Activated naive CD8-positive, alpha-beta T cell (primary cell): ENCODE data around the gene SGK2.

Experiments
- H3K27ac Mint-ChIP-seq: one replicate; pipeline ENCODE4 v1.8.0; 2021; ENCODE audit warnings: mixed read lengths
- H3K27me3 Mint-ChIP-seq: one replicate; pipeline ENCODE4 v1.8.0; 2021; ENCODE audit warnings: mixed read lengths
- H3K36me3 Mint-ChIP-seq: one replicate; pipeline ENCODE4 v1.8.0; 2021; ENCODE audit warnings: mixed read lengths
- H3K4me1 Mint-ChIP-seq: one replicate; pipeline ENCODE4 v1.8.0; 2021; ENCODE audit warnings: low read depth, mixed read lengths
- H3K4me3 Mint-ChIP-seq: one replicate; pipeline ENCODE4 v1.8.0; 2021; ENCODE audit warnings: mild to moderate bottlenecking, mixed read lengths
- H3K9me3 Mint-ChIP-seq: one replicate; pipeline ENCODE4 v1.8.0; 2021; ENCODE audit warnings: low read depth, mixed read lengths

SGK2 gene

DNA sequence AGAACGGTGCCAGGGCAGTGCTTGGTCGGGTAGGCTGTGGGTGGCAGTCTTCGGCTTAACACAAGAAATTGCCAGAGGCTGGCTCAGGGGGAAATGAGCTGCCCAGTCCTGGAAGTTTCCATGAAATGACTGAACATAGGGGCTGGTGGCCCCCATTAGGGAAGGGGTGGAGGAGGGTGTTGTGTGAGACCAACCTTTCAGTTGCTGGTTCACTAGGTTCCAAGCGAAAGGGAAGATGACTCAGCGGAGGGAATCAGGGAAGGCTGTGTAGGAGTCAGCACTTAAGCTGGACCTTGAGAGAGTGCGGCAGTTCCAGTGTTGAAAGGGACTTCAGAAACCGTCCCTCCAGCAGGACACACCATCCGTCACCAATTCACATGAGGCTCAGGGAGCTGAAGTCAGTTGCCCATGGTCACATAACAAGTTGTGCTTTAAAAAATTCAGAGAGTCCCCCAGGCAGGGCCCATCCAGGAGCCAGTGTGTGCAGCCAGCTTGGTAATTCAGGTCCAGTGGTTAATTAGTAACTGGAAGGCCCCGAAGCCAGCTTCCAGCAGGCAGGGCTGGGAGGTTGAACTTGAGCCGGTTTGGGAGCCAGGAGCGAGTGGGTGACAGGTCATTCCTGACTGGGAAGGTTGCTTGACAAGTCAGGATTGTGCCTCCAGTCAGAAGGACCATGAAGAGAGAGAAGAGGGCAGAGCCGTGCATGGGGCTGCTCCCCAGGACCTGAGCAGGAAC is at the start of gene SGK2:
Gene SGK2, plus strand, starts transcription at position 616 of the 735 bp plus-strand sequence. CDS start 7,469 bp downstream, outside the sequence.
- Mint-ChIP-seq H3K27ac (no peak within 1 kb of the TSS), H3K27me3 (no peaks in the 10 kb centered on the region), H3K9me3 (no peaks in the 10 kb centered on the region), H3K36me3 (no peaks in the 10 kb centered on the region), H3K4me1 (no peaks in the 10 kb centered on the region), H3K4me3 (no peak within 1 kb of the TSS)

DNA sequence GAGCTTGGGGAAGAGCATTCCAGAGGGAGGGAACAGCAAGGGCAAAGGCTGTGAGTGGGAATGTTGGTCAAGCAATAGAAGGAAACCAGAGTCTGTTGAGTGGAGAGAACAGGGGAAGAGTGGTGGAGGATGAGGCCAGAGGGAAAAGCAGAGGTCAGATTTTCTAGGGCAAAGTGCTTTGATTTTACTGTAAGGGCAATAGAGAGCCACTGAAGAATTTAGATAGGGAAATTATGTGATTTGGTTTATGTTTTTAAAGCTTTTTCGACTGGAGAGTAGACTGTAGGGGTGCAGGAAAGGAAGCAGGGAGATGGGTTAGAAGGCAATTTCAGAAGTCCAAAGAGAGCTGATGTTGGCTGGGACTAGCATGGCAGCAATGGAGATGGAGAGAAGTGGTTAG is 46.9 kb upstream of the SGK2 start:
- Mint-ChIP-seq H3K4me1 (peaks cover 18% of the 10 kb centered on the region), H3K9me3 (no peaks in the 10 kb centered on the region), H3K27me3 (peaks cover 7% of the 10 kb centered on the region), H3K36me3 (no peaks in the 10 kb centered on the region), H3K4me3 (no peak overlapping the region), H3K27ac (peak overlapping the region; percentile 61)

DNA sequence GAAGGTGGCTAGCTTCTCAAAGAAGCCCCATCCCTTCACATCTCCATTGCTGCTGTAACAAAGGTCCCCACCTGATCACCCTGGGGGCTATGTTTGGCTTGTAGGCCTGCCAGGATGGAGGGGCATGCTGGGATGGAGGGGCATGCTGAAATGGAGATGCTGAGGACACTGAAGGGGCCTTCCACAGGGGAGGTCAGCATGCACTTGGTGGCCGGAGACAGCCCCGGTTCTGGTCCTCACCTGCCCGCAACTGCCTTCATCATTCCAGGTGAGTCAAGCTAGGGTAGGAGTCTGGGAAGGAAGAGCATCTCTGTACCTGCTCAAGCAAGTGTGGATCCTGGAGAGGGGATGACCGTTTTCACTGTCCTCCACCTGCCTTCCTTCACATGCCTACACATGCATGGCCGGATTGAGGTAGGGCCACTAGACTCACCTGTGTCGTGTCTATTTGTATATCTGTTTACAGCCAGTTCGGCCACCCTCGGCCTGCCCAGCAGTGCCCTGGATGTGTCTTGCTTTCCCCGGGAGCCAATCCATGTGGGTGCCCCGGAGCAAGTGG is 45.4 kb upstream of the SGK2 start:
- Mint-ChIP-seq H3K4me1 (peaks cover 20% of the 10 kb centered on the region), H3K9me3 (no peaks in the 10 kb centered on the region), H3K36me3 (no peaks in the 10 kb centered on the region), H3K27ac (no peak overlapping the region), H3K4me3 (peak overlapping the region; percentile 90), H3K27me3 (peaks cover 7% of the 10 kb centered on the region)

DNA sequence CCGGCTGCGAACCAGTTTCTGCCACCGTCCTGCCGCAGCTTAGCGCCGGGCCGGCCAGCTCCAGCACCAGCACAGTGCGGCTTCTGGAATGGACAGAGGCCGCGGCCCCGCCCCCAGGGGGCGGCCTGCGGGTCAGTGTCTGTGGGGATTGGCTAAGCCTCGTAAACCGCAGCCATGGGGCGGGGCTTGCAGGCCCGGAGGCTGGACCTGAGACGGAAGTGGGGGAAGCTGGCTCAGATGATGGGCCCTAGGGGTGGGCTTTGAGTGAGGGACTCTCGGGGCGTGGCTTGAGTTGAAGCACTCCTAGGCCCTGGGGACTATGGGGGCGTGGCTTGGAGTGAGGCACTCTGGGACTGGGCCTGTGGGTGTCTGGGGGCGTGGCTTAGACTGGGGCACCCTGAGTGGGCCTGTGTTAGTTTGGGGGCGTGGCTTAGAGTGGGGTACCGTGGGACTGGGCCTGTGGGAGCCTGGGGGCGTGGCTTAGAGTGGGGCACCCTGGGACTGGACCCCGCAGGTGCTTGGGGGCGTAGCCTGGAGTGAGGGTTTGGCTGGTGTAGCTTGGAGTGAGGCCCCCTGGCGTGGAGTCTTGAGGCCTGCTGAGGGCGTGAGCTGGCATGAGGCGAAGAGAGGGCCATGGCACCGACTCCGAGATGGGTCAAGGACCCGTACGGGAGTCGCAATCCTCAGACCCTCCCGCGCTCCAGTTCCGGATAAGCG is 44.7 kb upstream of the SGK2 start:
- peak overlapping the region; percentile 85 for H3K27ac Mint-ChIP-seq

DNA sequence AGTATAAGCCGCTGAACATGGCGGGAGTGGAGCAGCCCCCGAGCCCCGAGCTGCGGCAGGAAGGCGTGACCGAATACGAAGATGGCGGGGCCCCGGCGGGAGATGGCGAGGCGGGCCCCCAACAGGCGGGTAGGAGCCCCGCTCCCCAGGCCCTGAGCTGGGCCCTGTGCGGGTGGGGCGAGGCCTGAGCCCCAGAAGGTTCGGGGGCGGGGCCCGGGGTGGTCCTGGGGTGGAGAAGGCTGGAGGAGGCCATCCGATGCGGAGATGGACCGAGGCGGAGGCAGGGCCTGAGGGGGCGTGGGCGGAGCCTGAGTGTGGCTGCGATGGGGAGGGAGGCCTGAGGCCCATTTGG is 44.2 kb upstream of the SGK2 start:
- H3K9me3 Mint-ChIP-seq = no peaks in the 10 kb centered on the region
- H3K4me3 Mint-ChIP-seq = peak overlapping the region; percentile 90
- H3K27me3 Mint-ChIP-seq = peaks cover 4% of the 10 kb centered on the region
- H3K27ac Mint-ChIP-seq = peak overlapping the region; percentile 85
- H3K36me3 Mint-ChIP-seq = no peaks in the 10 kb centered on the region
- peaks cover 16% of the 10 kb centered on the region for H3K4me1 Mint-ChIP-seq

More for the DNA sequence above, 44.7 kb upstream of the SGK2 start:
- peak overlapping the region; percentile 90 for H3K4me3 Mint-ChIP-seq
- H3K36me3 Mint-ChIP-seq = no peaks in the 10 kb centered on the region
- no peaks in the 10 kb centered on the region for H3K9me3 Mint-ChIP-seq
- peaks cover 6% of the 10 kb centered on the region for H3K27me3 Mint-ChIP-seq
- H3K4me1 Mint-ChIP-seq = peaks cover 17% of the 10 kb centered on the region

DNA sequence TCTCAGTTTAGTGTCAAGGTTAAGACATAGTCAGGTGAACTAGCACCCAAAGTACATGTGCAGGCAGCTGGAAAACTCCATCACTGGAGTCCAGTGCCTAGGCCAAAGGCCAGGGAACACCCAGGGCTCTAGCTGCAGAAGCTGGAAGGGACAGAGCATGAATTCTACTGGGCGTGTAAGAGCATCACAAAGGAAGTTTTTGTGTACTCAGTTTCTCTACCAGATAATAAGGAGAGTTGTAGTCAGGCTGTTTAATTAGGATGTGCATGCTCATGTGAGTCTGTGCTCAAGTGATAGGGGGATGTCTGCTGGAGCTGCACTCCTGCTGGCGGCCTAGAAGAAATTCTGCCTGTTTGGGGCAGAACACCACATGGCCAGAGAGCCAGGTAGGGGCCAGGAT is 43.2 kb upstream of the SGK2 start:
- Mint-ChIP-seq H3K36me3 (no peaks in the 10 kb centered on the region), H3K27me3 (peaks cover 4% of the 10 kb centered on the region), H3K4me3 (peak overlapping the region; percentile 90), H3K27ac (no peak overlapping the region), H3K4me1 (peaks cover 16% of the 10 kb centered on the region), H3K9me3 (no peaks in the 10 kb centered on the region)

DNA sequence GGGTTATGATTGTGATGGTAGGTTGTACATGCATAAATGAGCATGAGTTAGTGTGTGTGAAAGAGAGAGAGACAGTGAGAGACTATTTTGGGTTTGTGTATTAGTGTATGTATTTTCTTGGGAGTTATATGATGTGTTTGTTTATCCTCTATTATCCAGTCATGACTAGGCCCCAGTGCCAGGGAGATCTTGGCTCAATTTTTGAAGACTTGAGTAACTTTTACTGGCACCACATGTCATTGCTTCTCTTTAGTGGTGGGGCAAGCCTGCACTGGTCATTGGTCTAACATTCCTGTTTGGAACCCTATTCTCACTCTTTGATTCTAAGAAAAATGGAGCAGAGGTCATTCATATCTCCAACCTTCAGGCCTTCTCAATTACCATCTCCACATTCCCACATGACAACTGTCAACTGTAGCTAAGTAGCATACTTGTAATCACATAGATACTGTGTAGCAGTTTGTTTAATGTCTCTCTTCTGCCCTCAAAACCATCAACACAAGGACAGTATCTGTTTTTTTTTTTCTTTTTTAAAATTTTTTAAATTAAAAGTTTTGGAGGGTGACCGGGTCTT is 42.5 kb upstream of the SGK2 start:
- Mint-ChIP-seq H3K4me1 (peaks cover 16% of the 10 kb centered on the region), H3K36me3 (peaks cover 3% of the 10 kb centered on the region), H3K9me3 (no peaks in the 10 kb centered on the region), H3K4me3 (peak overlapping the region; percentile 0), H3K27ac (no peak overlapping the region), H3K27me3 (peaks cover 5% of the 10 kb centered on the region)

DNA sequence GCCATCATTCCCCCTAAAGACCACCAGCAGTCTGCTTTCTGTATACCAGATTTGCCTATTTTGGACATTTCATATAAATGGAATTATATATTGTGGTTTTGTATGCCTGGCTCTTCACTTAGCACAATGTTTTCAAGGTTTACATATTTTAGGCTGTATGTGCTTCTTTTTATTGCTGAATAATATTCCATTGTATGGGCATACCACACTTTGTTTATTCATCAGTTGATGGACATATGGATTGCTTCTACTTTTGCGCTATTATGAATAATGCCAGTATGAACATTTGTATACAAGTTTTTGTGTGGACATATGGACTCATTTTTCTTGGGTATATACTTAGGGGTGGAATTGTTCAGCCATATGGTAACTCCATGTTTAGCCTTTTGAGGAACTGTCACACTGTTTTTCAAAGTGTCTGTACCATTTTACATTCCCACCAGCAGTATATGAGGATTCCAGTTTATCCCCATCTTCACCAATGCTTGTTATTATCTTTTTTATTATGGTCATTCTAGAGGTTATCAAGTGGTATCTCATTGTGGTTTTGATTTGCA is 38.7 kb upstream of the SGK2 start:
- peaks cover 15% of the 10 kb centered on the region for H3K4me1 Mint-ChIP-seq
- H3K4me3 Mint-ChIP-seq = no peak overlapping the region
- H3K9me3 Mint-ChIP-seq = no peaks in the 10 kb centered on the region
- peaks cover 4% of the 10 kb centered on the region for H3K36me3 Mint-ChIP-seq
- no peak overlapping the region for H3K27ac Mint-ChIP-seq
- peaks cover 2% of the 10 kb centered on the region for H3K27me3 Mint-ChIP-seq

DNA sequence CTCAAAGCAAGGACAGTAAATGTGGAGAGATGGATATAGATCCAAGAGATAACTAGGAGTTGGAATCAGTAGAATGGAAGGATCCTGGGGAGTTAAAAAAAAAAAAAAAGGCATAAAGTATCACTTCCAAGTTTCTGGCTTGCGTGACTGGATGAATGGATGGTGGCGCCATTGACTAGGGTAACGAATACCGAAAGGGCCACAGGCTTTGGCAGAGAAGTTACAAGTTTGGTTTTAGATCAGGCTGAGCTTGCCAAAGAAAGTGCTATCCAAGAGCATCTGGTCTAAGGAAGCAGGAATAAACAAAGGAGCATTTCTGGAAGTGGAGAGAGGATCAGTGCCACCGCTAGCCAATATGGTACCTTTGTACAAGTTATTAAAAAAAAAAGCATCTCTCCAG is 33.8 kb upstream of the SGK2 start:
- H3K4me3 Mint-ChIP-seq = no peak overlapping the region
- H3K4me1 Mint-ChIP-seq = no peaks in the 10 kb centered on the region
- no peak overlapping the region for H3K27ac Mint-ChIP-seq
- H3K9me3 Mint-ChIP-seq = no peaks in the 10 kb centered on the region
- H3K27me3 Mint-ChIP-seq = peaks cover 2% of the 10 kb centered on the region
- peaks cover 4% of the 10 kb centered on the region for H3K36me3 Mint-ChIP-seq

DNA sequence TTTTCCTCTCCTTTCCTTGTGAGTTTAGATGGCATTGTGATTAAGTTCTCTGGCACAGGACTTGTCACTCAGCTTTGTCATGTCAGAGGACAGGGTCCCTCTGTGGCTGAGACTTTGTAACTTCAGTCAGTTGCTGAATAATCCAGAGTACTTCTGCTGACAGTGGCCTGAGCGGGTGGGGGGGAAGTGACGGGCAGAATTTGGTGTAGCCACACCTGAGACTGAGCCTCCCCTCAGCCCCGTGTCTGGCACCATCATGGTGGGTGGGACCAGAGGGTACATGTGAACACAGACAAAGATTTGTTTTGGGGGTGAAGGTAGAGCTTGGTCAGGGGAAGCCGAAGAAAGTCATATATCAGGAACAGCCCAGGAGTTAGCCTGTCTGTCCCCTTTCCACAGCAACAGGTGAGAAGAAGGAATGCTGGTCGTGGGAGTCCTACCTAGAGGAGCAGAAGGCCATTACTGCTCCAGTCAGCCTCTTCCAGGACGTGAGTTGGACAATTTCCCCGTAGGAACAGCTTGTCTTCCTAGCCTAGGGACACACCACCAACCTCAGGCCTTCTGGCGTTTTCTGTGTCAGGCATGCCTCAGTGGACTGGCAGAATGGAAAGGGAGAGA is 30.5 kb upstream of the SGK2 start:
- no peaks in the 10 kb centered on the region for H3K4me1 Mint-ChIP-seq
- H3K27ac Mint-ChIP-seq = no peak overlapping the region
- H3K9me3 Mint-ChIP-seq = no peaks in the 10 kb centered on the region
- no peaks in the 10 kb centered on the region for H3K36me3 Mint-ChIP-seq
- no peaks in the 10 kb centered on the region for H3K27me3 Mint-ChIP-seq
- no peak overlapping the region for H3K4me3 Mint-ChIP-seq

DNA sequence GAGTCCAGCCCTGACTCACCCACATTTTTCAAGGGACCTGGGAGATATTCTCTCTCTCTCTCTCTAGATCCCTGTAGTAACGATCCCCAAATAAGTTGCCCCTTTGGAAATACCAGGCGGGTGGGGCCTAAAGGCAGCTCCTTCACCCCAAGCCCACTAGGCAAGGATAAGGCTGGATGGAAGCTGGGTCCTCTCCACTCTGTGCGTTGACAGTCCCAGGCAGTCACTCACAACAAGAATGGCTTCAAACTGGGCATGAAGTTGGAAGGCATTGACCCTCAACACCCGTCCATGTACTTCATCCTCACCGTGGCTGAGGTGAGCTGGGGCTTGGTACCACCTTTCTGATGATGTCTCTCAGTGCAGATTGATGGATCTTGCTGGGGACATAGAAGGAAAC is 29.8 kb upstream of the SGK2 start:
- Mint-ChIP-seq H3K27me3 (no peaks in the 10 kb centered on the region), H3K4me3 (no peak overlapping the region), H3K27ac (no peak overlapping the region), H3K4me1 (no peaks in the 10 kb centered on the region), H3K9me3 (no peaks in the 10 kb centered on the region), H3K36me3 (no peaks in the 10 kb centered on the region)

DNA sequence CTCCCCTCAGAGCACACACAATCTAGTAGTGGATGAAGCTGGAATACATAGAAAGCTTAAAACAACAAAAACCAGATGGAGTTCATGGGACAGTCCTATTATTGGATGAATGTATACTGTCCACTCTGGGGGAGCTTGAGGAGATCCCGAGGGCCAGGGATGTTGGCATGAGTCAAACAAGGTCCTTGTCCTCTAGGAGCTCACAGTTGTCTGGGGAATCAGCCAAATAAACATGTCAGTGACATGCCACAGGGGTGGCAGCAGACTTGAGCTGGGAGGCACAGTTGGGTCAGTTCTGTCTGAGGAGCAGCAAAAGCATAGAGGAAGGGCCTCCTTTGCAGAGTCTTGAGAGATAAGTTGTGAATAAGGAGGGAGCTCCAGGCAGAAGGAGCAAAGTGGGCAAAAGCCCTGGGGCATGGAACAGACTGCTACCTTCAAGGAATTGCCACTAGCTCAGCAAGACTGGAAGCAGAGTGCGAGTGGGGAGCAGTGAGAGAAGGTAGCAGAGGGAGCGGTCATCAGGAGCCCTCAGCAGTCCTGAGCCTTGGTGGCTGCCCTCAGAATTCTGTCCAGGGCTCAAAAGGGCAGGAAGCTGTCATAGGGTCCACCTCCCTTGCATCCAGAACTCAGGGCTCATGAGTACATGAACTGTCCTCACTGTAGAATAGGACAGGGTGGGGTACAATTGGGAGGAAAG is 29.2 kb upstream of the SGK2 start:
- Mint-ChIP-seq H3K27me3 (no peaks in the 10 kb centered on the region), H3K4me3 (no peak overlapping the region), H3K4me1 (no peaks in the 10 kb centered on the region), H3K27ac (no peak overlapping the region), H3K36me3 (no peaks in the 10 kb centered on the region), H3K9me3 (no peaks in the 10 kb centered on the region)

DNA sequence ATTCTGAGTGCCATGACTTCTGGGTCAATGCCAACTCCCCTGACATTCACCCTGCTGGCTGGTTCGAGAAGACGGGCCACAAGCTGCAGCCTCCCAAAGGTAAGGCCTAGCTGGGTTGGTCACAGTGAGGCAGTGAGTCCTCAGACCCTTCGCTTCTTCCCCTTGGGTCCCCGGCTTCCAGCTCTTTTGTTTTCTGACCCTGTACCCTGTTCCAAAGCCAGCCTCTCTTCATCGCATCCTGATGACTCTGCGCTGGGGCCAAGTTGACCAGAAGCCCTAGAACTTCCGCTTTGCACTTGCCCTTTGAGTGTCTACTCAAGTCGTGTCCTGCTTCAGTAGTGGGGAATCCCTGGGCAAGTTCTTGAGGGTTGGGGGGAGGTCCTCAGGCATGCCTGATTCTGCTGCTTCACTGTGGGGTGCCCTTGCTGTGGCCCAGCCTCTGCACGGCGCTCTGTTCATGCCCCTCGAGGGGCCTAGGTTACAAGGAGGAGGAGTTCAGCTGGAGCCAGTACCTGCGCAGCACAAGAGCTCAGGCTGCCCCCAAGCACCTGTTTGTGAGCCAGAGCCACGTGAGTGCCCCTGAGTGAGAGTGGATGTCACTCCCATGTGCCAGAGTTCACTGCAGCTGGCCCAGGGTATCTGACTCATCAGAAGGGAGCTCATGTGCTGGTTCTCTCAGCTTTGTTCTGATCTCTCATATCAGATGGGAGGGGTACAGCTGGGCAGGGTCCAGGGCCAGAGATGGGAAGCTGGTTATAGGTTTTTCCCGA is 28.3 kb upstream of the SGK2 start:
- H3K36me3 Mint-ChIP-seq = no peaks in the 10 kb centered on the region
- no peak overlapping the region for H3K4me3 Mint-ChIP-seq
- no peaks in the 10 kb centered on the region for H3K9me3 Mint-ChIP-seq
- H3K27me3 Mint-ChIP-seq = no peaks in the 10 kb centered on the region
- no peaks in the 10 kb centered on the region for H3K4me1 Mint-ChIP-seq
- no peak overlapping the region for H3K27ac Mint-ChIP-seq

DNA sequence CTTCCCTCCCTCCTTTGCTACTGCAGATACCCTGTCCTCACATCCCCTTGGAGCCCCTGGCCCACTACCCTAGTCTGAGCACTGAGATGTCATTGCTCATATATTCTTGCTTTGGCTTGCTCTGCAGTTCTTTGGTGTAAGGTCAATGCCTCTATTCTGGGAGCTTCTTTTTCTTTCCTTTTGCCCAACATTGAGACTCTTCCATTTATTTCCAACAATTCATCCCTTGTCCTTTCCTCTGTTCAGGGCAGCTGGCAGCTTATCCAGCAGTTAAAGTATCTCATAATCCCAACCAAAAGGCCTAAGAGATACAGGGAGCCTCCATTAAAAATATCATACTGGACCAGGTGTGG is 27.8 kb upstream of the SGK2 start:
- Mint-ChIP-seq H3K9me3 (no peaks in the 10 kb centered on the region), H3K4me3 (no peak overlapping the region), H3K36me3 (no peaks in the 10 kb centered on the region), H3K27me3 (no peaks in the 10 kb centered on the region), H3K27ac (no peak overlapping the region), H3K4me1 (no peaks in the 10 kb centered on the region)
